ENCODE measurements around the gene TTBK2. TPM values are rescaled to one million over a fixed set of nuclear protein-coding genes. Genes with fewer than 3 reads are reported as not detected.

Gene TTBK2
- polyA plus RNA-seq, 1 donor (not counting 4 experiments of a cell fraction or from before 2014, with no cell fraction given) = 7.3 TPM

GRCh38 chr15:42691308-42691707 lies 229.3 kb downstream of the TTBK2 start:
- DNase-seq (ENCODE audit: low read depth, low spot score) (no peak), FAIRE-seq (no peak)
- Histone ChIP-seq H3K36me3 (ENCODE audit: control insufficient read depth in 2 of 2, extremely low read depth in 1 of 2, insufficient read depth in 2 of 2, low read length in 2 of 2) (peaks cover 0 to 6% of the 10 kb centered on the region in 2 experiments), H3K4me3 (ENCODE audit: control insufficient read depth in 2 of 3, extremely low read depth in 1 of 3, insufficient read depth in 2 of 3, low read depth in 1 of 3, low read length in 3 of 3) (no peak overlapping the region), H3K9me3 (ENCODE audit: control insufficient read depth, low read depth, low read length) (no peaks in the 10 kb centered on the region), H3K4me1 (ENCODE audit: control insufficient read depth, extremely low read depth, insufficient read depth, low read length) (peaks cover 15% of the 10 kb centered on the region), H3K4me2 (ENCODE audit: control insufficient read depth, extremely low read depth, insufficient read depth, low read depth, low read length) (no peak overlapping the region), H3K9me1 (ENCODE audit: control insufficient read depth, extremely low read depth, insufficient read depth, low read length) (no peaks in the 10 kb centered on the region), H3K27me3 (ENCODE audit: control insufficient read depth, extremely low read depth, insufficient read depth, low read length) (no peaks in the 10 kb centered on the region), H3K79me2 (ENCODE audit: control insufficient read depth, insufficient read depth, low read length) (no peaks in the 10 kb centered on the region), H3K9ac (ENCODE audit: control insufficient read depth, extremely low read depth, insufficient read depth, low read length) (no peak overlapping the region), H4K20me1 (ENCODE audit: control insufficient read depth, extremely low read depth, insufficient read depth, low read length) (no peaks in the 10 kb centered on the region), H2AFZ (ENCODE audit: control insufficient read depth, low read length) (no peak overlapping the region), H3K27ac (ENCODE audit: control insufficient read depth, insufficient read depth, low read length) (no peak overlapping the region)
- dilution Hi-C loops (cut with MboI; ENCODE audit: extremely low pct_ligation_motif_present, low sequenced_read_pairs) = no loop called here
- no peak for TF ChIP-seq CTCF (optimal IDR thresholded peaks at IDR 0.05 in 1 of 3, IDR thresholded peaks at IDR 0.05 in 1 of 3, conservative IDR thresholded peaks at IDR 0.05 in 1 of 3; ENCODE audit: extremely low read depth in 1 of 3, insufficient read depth in 2 of 3, low read length in 3 of 3)
- TF ChIP-seq EZH2 (IDR thresholded peaks at IDR 0.05; ENCODE audit: low read length) = no peak

Small RNA genes within 50 kb of the gene (small RNA-seq; reads per million reads assigned to genes)
- 0 reads per million in 3 experiments for gene KRT8P50 (ENCODE audit: insufficient read length in 3 of 3, low read depth in 3 of 3, low replicate concordance in 1 of 3)

Other genes starting within 250 kb of the TTBK2 start
- 3.6 to 4.7 TPM (median 3.8 TPM) in 3 replicates for gene CDAN1, start 183.7 kb downstream of the TTBK2 start, polyA plus RNA-seq
- gene UBR1, start 185.3 kb upstream of the TTBK2 start, polyA plus RNA-seq = 12.3 to 17.4 TPM (median 12.7 TPM) in 3 replicates
- gene TMEM62, start 212.8 kb upstream of the TTBK2 start, polyA plus RNA-seq = 4.5 to 5.5 TPM (median 4.6 TPM) in 3 replicates

Data from keratinocyte (primary cell).